Heart left ventricle (tissue), 16 donors: ENCODE data around the gene GRM1. TPM values are rescaled to one million over a fixed set of nuclear protein-coding genes. Genes with fewer than 3 reads are reported as not detected.

Experiments used
- ATAC-seq, 4 donors: fragments of 200-7000 bp; cut with Tn5 transposase; one replicate each; pipeline ENCODE4 v1.9.1; 2020 to 2022; ENCODE audit warnings: moderate library complexity in 4 of 4, mild to moderate bottlenecking in 3 of 4, moderate number of reproducible peaks in 1 of 4
- DNase-seq, 5 donors: peaks; one replicate each; pipeline ENCODE4 v3.0.0-alpha.2; 2020
- H3K27ac ChIP-seq, 12 donors: fragments of 200-600 bp; sonication (generic) in 4 of 12; one replicate each; pipeline versions ENCODE4 v1.5.0 to v1.8.0; 2016 to 2022; ENCODE audit warnings: mild to moderate bottlenecking in 2 of 12
- H3K27me3 ChIP-seq, 9 donors: fragments of 200-600 bp; sonication (generic) in 2 of 9; one replicate each; pipeline versions ENCODE4 v1.5.1 to v1.8.0; 2016 to 2022; ENCODE audit warnings: mild to moderate bottlenecking in 3 of 9
- H3K36me3 ChIP-seq, 9 donors: fragments of 200-600 bp; sonication (generic) in 2 of 9; one replicate each; pipeline versions ENCODE4 v1.5.0 to v1.8.0; 2018 to 2022; ENCODE audit warnings: mild to moderate bottlenecking in 2 of 9
- H3K4me1 ChIP-seq, 12 donors: fragments of 200-600 bp; sonication (generic) in 4 of 12; one replicate each; pipeline versions ENCODE4 v1.5.0 to v1.8.0; 2016 to 2022; ENCODE audit warnings: mild to moderate bottlenecking in 3 of 12
- H3K4me3 ChIP-seq, 12 donors: fragments of 200-600 bp; sonication (generic) in 4 of 12; one replicate each; pipeline versions ENCODE4 v1.5.0 to v1.8.0; 2017 to 2022; ENCODE audit warnings: mild to moderate bottlenecking in 9 of 12, moderate library complexity in 4 of 12
- H3K9me3 ChIP-seq, 12 donors: fragments of 200-600 bp; sonication (generic) in 4 of 12; one replicate each; pipeline versions ENCODE4 v1.5.0 to v1.8.0; 2016 to 2022; ENCODE audit warnings: mild to moderate bottlenecking in 1 of 12
- CTCF ChIP-seq, 12 donors: fragments of 200-600 bp; sonication (generic) in 4 of 12; IDR thresholded peaks; one replicate each; pipeline versions ENCODE4 v1.5.0 to v1.8.0; 2018 to 2022; ENCODE audit warnings: antibody characterized with exemption in 12 of 12, mild to moderate bottlenecking in 5 of 12
- POLR2A ChIP-seq, 2 donors: fragments of 450-650 bp; IDR thresholded peaks; one replicate each; pipeline ENCODE4 v1.6.1; 2017; ENCODE audit warnings: antibody characterized with exemption in 2 of 2, mild to moderate bottlenecking in 2 of 2, moderate library complexity in 2 of 2
- WGBS, 4 donors: extraction: QIAGEN DNeasy Blood & Tissue Kit in 2 of 4; methylation state at CpG; one replicate each; pipeline versions ENCODE4 v1.1.5 to v1.1.7; 2013 to 2018; 5-methylcytosine and 5-hydroxymethylcytosine counted together
- intact Hi-C, 10 donors: fragments of 100-400 bp; cut with DNase I; formaldehyde crosslinking; loops; one replicate each; pipeline versions ENCODE4 v1.11.1 to v1.14.2; 2022
- polyA plus RNA-seq, 2 donors: library from polyadenylated mRNA; stranded (reverse); fragments of 200-250 nt; gene quantifications; one replicate each; pipeline ENCODE4 v1.2.3, GENCODE V29; 2013
- total RNA-seq, 9 donors: library from RNA; depleted of rRNA in 2 of 9; stranded (reverse); fragments of >200 nt in 2 of 9; fragmentation: NEBNext Ultra II Directional in 3 of 9; extraction: Animal tissue kit (Norgen Biotek cat#: 25700) in 3 of 9; gene quantifications; one replicate each; pipeline versions ENCODE4 v1.1.0 to v1.2.4, GENCODE V29; 2016 to 2023
- donor health status: ischemic (EF 13 %, LVEDD 7.1; RV severe dilation, severe dysfunction).
- donor health status: healthy with polysubstance abuse.
- donor health status: DM: no; HTN: yes; CAD: no.
- donor health status: DM: no; HTN: no; CAD: no.
- donor health status: ischemic (EF 25% LVEDD 6.9; RV normal size, moderate dysfunction).
- donor health status: ischemic (EF 25% LVEDD 5.7; RV mildly dilated, moderate dysfunction).
- donor health status: healthy.
- donor health status: DM: yes; HTN: yes; CAD: no.
- donor health status: ischemic (EF 35%, LVEDD 5.7; RV mildly dilated, moderate dysfunction).
- donor health status: nonischemic (EF 11% LVEDD 7.7; RV severe dilation, severe dysfunction).
- donor health status: DM: yes; HTN: yes; CAD: no.
- donor health status: PGD.
- donor health status: ischemic (EF 29% LVEDD 5.4; RV normal size, mild dysfunction).
- donor health status: nonischemic (EF 23%, LVEDD 6.1; RV moderate dilation, normal function).

Gene GRM1
- total and polyA plus RNA-seq, 11 donors: 0.62 to 6.9 (median 4.7) TPM

DNA sequence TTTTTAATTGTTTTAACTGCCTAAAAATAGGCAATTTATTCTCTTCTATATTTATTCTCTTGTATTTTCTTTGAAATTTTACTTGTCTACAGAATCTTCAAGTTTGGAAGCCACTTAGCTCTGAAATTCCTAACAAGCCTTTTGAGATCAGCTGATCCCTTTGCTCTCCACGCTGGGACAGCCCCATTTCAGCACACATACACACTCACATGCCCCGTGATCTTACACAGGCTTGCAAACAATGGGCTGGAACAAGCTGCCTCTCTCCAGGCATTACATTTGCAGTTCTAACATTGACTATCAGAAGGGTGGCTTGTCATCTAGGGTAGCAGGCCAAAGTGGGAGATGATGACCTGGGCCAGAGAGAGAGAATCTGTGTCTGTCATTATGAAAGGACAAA, 452.7 kb downstream of the GRM1 start:
- Histone ChIP-seq H3K9me3 (peaks cover 0 to 18% (median 0%) of the 10 kb centered on the region in 12 donors), H3K4me3 (no peak overlapping the region), H3K27me3 (no peaks in the 10 kb centered on the region), H3K36me3 (no peaks in the 10 kb centered on the region), H3K27ac (no peak overlapping the region), H3K4me1 (no peaks in the 10 kb centered on the region)
- DNase-seq (no peak), ATAC-seq (no peak)
- 19 to 40% (median 35%) methylated on average over 2 of the region's 2 CpGs for WGBS, 4 donors
- TF ChIP-seq POLR2A (IDR thresholded peaks at IDR 0.05) (no peak), CTCF (IDR thresholded peaks at IDR 0.05) (no peak)
- intact Hi-C loops: loop anchor here in 1 of 10 donors (1.0 kb wide), 1 partner anchor 22 kb away; no protein-coding TSS in a partner anchor

GRCh38 chr6:146484411-146484810, 455.5 kb downstream of the GRM1 start:
- intact Hi-C loops: no loop called here
- WGBS, 4 donors: 87 to 94% (median 91%) methylated on average over 3 of the region's 3 CpGs
- peaks cover 0 to 8% (median 0%) of the 10 kb centered on the region in 12 donors for H3K9me3 ChIP-seq
- no peak for DNase-seq
- no peaks in the 10 kb centered on the region for H3K27me3 ChIP-seq
- no peak overlapping the region for H3K4me3 ChIP-seq
- ATAC-seq: no peak
- H3K36me3 ChIP-seq: no peaks in the 10 kb centered on the region
- H3K4me1 ChIP-seq: no peaks in the 10 kb centered on the region
- TF ChIP-seq CTCF (IDR thresholded peaks at IDR 0.05) (no peak), POLR2A (IDR thresholded peaks at IDR 0.05) (no peak)
- H3K27ac ChIP-seq: no peak overlapping the region

Other genes with a start within 250 kb of the GRM1 start
- 10 to 100 TPM in 8 of 9 donors, 1 to 10 TPM in 1; 9.0 to 17.1 (median 14.4) TPM for gene FBXO30, start 214.3 kb upstream of the GRM1 start, total RNA-seq
- 1 to 10 TPM; 7.0 to 7.2 TPM for gene FBXO30, start 214.3 kb upstream of the GRM1 start, polyA plus RNA-seq
- 10 to 100 TPM in 4 of 9 donors, 1 to 10 TPM in 5; 7.4 to 12.9 (median 8.9) TPM for gene SHPRH, start 64.7 kb upstream of the GRM1 start, total RNA-seq
- gene SHPRH, start 64.7 kb upstream of the GRM1 start, polyA plus RNA-seq: 1 to 10 TPM; 3.4 to 4.5 TPM